Breast epithelium (tissue), 4 donors: ENCODE measurements around the gene APOF. TPM values are rescaled to one million over a fixed set of nuclear protein-coding genes. Genes with fewer than 3 reads are reported as not detected.

ENCODE experiments used
- DNase-seq, 2 donors: peaks; one replicate each; pipeline ENCODE4 v3.0.0-alpha.2; 2019; ENCODE audit warnings: low spot score in 2 of 2
- H3K27ac ChIP-seq, 2 donors: fragments of 200-600 bp; sonication (generic) in 1 of 2; one replicate each; pipeline ENCODE4 v1.5.1; 2016 to 2019; ENCODE audit warnings: mild to moderate bottlenecking in 1 of 2
- H3K27me3 ChIP-seq, 2 donors: fragments of 200-600 bp; sonication (generic) in 1 of 2; one replicate each; pipeline versions ENCODE4 v1.5.1 to v1.6.0; 2017 to 2019; ENCODE audit warnings: control low read depth in 1 of 2, mild to moderate bottlenecking in 1 of 2
- H3K36me3 ChIP-seq: fragments of 200-600 bp; one replicate; pipeline ENCODE4 v1.5.1; 2019
- H3K4me1 ChIP-seq, 2 donors: fragments of 200-600 bp; sonication (generic); one replicate each; pipeline ENCODE4 v1.5.1; 2016 to 2019; ENCODE audit warnings: control low read depth in 1 of 2
- H3K4me3 ChIP-seq, 3 donors: fragments of 200-600 bp; sonication (generic); 1 replicate in 2 of 3; 2 replicates in 1 of 3; pipeline ENCODE4 v1.5.1; 2016 to 2019; ENCODE audit warnings: mild to moderate bottlenecking in 3 of 3, moderate library complexity in 2 of 3
- H3K9me3 ChIP-seq, 2 donors: fragments of 200-600 bp; sonication (generic) in 1 of 2; one replicate each; pipeline ENCODE4 v1.5.1; 2016 to 2019; ENCODE audit warnings: control low read depth in 1 of 2
- CTCF ChIP-seq, 3 donors: fragments of 450-650 bp; IDR thresholded peaks; one replicate each; pipeline ENCODE4 v1.5.1; 2016 to 2017; ENCODE audit warnings: antibody characterized with exemption in 3 of 3, mild to moderate bottlenecking in 3 of 3, moderate library complexity in 3 of 3
- POLR2A ChIP-seq: fragments of 450-650 bp; IDR thresholded peaks from one replicate; pipeline ENCODE4 v1.6.1; 2016; ENCODE audit warnings: antibody characterized with exemption, mild to moderate bottlenecking, moderate library complexity
- POLR2AphosphoS5 ChIP-seq, 3 donors: sonication (generic); formaldehyde crosslinking; IDR thresholded peaks; one replicate each; pipeline ENCODE4 v1.6.1; 2017; ENCODE audit warnings: antibody characterized with exemption in 3 of 3
- intact Hi-C: fragments of 100-400 bp; cut with DNase I; formaldehyde crosslinking; loops from one replicate; pipeline ENCODE4 v1.15.1; 2023; ENCODE audit warnings: low total_unique reads
- total RNA-seq, 3 donors: library from RNA; depleted of rRNA; stranded (reverse); fragments of >200 nt; gene quantifications; one replicate each; pipeline ENCODE4 v1.1.0, GENCODE V29; 2016

Gene APOF
- total RNA-seq, 3 donors from 2014 or later = not detected

GRCh38 chr12:56385873-56386272 lies 23.2 kb upstream of the APOF start:
- Histone ChIP-seq H3K36me3 (no peaks in the 10 kb centered on the region), H3K27ac (no peak overlapping the region), H3K4me3 (no peak overlapping the region), H3K4me1 (no peaks in the 10 kb centered on the region), H3K9me3 (no peaks in the 10 kb centered on the region), H3K27me3 (no peaks in the 10 kb centered on the region)
- intact Hi-C loops = no loop called here
- no peak for DNase-seq
- TF ChIP-seq CTCF (IDR thresholded peaks at IDR 0.05) = no peak
- TF ChIP-seq POLR2AphosphoS5 (IDR thresholded peaks at IDR 0.05) = no peak
- no peak for TF ChIP-seq POLR2A

- Histone ChIP-seq H3K27ac (no peak overlapping the region), H3K4me1 (no peaks in the 10 kb centered on the region), H3K36me3 (no peaks in the 10 kb centered on the region), H3K9me3 (no peaks in the 10 kb centered on the region), H3K4me3 (no peak overlapping the region), H3K27me3 (no peaks in the 10 kb centered on the region)
- intact Hi-C loops = no loop called here
- no peak for DNase-seq
- TF ChIP-seq CTCF (IDR thresholded peaks at IDR 0.05) (no peak), POLR2A (no peak), POLR2AphosphoS5 (IDR thresholded peaks at IDR 0.05) (no peak)
Observed at GRCh38 chr12:56382611-56383010, 20.0 kb upstream of the APOF start.

- intact Hi-C loops = no loop called here
Observed at GRCh38 chr12:56377989-56378316, 15.3 kb upstream of the APOF start.

GRCh38 chr12:56377310-56377988 lies 14.8 kb upstream of the APOF start:
- no peaks in the 10 kb centered on the region for H3K4me1 ChIP-seq
- no peak overlapping the region for H3K27ac ChIP-seq
- DNase-seq = no peak
- peaks cover 0 to 6% of the 10 kb centered on the region in 2 donors for H3K9me3 ChIP-seq
- H3K27me3 ChIP-seq = no peaks in the 10 kb centered on the region
- intact Hi-C loops = no loop called here
- TF ChIP-seq CTCF (IDR thresholded peaks at IDR 0.05) (no peak), POLR2AphosphoS5 (IDR thresholded peaks at IDR 0.05) (no peak), POLR2A (no peak)
- no peaks in the 10 kb centered on the region for H3K36me3 ChIP-seq
- no peak overlapping the region for H3K4me3 ChIP-seq

More at GRCh38 chr12:56377989-56378316, 15.3 kb upstream of the APOF start:
- no peak for TF ChIP-seq POLR2A
- TF ChIP-seq POLR2AphosphoS5 (IDR thresholded peaks at IDR 0.05) = no peak
- no peak for TF ChIP-seq CTCF (IDR thresholded peaks at IDR 0.05)
- peaks cover 0 to 6% of the 10 kb centered on the region in 2 donors for H3K9me3 ChIP-seq
- no peak overlapping the region for H3K4me3 ChIP-seq
- DNase-seq = no peak
- H3K27ac ChIP-seq = no peak overlapping the region
- no peaks in the 10 kb centered on the region for H3K4me1 ChIP-seq
- no peaks in the 10 kb centered on the region for H3K36me3 ChIP-seq
- H3K27me3 ChIP-seq = no peaks in the 10 kb centered on the region

- Histone ChIP-seq H3K27ac (no peak overlapping the region), H3K4me1 (no peaks in the 10 kb centered on the region), H3K27me3 (no peaks in the 10 kb centered on the region), H3K36me3 (no peaks in the 10 kb centered on the region), H3K9me3 (peaks cover 0 to 6% of the 10 kb centered on the region in 2 donors), H3K4me3 (no peak overlapping the region)
- intact Hi-C loops = no loop called here
- DNase-seq = no peak
- TF ChIP-seq POLR2AphosphoS5 (IDR thresholded peaks at IDR 0.05) = no peak
- TF ChIP-seq POLR2A = no peak
- no peak for TF ChIP-seq CTCF (IDR thresholded peaks at IDR 0.05)
Observed at GRCh38 chr12:56375598-56376434, 13.2 kb upstream of the APOF start.
